LNCAP (cell line): Measurements from ENCODE around the gene CRLF1.

Experiments used
- TF ChIP-seq, protein P1 (sequence below): fragments of 450-650 bp; IDR thresholded peaks from 2 replicates; pipeline ENCODE4 v1.5.1; 2017; ENCODE audit warnings: mild to moderate bottlenecking

CRLF1 gene

DNA sequence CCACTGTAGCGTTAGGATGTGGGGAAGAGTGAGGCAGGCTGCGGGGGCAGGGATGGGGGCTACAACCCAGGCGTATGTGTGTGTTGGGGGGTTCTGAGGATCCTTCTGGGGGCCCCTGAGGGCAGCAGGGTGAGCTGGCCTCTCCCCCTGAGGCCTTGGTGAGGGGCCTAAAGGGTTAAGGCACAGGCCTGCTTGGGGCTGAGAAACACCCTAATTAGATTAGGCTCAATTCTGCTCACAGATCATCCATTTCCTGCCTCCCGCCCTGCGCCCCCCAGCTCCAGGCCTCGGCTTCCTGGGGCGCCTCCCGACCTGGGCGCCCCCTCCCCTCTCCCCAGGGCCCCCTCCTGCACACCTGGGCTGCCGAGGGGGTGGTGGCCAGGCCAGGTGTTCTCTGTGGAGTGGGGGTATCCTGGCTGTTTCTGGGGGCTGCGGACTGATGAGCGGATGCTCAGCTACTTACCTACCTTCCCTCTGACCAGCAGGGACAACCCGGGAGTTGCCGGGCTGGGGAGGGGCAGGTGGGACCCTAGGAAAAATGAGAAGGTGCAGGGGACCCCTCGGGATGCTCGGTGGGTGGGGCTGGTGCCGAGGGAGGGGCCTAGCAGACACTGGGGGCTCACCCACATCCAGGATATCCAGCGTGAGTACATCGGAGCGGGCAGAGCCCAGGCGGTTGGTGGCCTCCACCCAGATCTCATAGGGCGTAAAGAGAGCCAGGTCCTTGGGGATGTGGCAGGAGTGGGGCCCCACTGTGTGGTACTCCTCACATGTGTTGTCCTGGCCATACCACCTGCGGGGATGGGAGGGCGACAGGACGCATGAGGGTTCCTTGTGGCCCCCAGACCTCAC is 8.6 kb downstream of the CRLF1 start:
- TF ChIP-seq, protein P1, sequence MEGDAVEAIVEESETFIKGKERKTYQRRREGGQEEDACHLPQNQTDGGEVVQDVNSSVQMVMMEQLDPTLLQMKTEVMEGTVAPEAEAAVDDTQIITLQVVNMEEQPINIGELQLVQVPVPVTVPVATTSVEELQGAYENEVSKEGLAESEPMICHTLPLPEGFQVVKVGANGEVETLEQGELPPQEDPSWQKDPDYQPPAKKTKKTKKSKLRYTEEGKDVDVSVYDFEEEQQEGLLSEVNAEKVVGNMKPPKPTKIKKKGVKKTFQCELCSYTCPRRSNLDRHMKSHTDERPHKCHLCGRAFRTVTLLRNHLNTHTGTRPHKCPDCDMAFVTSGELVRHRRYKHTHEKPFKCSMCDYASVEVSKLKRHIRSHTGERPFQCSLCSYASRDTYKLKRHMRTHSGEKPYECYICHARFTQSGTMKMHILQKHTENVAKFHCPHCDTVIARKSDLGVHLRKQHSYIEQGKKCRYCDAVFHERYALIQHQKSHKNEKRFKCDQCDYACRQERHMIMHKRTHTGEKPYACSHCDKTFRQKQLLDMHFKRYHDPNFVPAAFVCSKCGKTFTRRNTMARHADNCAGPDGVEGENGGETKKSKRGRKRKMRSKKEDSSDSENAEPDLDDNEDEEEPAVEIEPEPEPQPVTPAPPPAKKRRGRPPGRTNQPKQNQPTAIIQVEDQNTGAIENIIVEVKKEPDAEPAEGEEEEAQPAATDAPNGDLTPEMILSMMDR = no peak

DNA sequence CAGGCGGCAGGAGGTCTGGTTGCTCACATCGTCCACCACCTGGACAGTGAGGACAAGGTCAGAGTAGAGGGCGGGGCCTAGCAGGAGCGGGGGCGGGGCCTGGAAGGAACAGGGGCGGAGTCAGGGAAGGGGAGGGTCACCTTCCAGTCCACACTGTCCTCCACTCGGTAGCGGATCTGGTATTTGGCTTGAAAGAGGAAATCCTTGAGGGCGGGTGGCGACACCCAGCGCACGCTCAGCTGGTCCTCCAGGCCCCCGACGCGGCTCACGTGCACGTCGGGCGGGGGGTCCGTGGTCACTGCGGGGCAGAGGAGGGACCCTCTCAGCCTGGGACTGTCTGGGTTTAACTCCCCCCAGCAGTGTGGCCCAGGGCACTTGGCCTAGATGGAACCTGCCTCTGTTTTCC is 9.8 kb downstream of the CRLF1 start:
- TF ChIP-seq, protein P1 = no peak

DNA sequence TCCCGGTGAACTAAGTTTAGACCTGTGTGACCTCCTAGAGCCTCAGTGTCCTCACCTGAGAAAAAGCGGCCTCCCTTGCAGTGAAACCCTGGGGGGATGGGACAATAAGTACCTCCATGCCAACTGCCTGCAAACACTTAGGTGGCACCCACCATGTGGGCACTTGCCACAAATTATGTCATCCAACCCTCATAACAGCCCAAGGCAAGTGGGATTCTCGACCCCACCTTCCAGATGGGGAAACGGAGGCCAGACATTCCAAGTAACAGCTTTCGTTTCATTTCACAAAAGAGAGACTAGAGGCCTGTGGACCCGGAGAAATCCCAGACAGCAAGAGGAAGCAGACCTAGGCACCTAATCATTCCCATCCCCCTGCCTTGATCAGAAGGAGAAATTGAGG is 11.1 kb downstream of the CRLF1 start:
- TF ChIP-seq, protein P1 = no peak

DNA sequence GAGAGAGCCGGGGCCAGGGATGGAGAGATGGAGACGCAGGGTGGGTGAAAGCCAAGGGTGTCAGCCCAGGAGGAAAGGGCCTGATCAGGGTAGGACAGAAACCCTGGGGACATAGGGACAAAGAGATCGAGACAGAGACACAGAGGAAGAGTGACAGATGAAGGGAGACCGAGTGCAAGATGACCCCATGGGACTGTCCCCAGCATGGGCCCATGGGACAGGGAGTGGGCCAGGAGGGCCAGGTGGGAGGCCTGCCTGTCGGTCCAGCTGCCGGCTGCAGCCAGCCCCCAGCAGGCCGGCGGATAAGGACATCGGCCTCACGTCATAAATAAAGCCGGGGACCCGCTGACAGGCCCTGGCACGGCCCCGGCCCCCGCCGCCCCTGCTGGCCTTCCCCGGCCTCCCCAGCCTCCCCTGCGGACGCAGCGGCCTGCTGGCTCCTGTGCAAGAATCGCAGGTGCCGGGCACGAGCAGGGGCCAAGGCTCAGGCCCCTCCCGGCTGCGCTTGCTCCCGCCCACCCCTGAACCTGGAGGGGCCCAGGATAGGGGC is 11.7 kb downstream of the CRLF1 start:
- TF ChIP-seq, protein P1 = no peak

DNA sequence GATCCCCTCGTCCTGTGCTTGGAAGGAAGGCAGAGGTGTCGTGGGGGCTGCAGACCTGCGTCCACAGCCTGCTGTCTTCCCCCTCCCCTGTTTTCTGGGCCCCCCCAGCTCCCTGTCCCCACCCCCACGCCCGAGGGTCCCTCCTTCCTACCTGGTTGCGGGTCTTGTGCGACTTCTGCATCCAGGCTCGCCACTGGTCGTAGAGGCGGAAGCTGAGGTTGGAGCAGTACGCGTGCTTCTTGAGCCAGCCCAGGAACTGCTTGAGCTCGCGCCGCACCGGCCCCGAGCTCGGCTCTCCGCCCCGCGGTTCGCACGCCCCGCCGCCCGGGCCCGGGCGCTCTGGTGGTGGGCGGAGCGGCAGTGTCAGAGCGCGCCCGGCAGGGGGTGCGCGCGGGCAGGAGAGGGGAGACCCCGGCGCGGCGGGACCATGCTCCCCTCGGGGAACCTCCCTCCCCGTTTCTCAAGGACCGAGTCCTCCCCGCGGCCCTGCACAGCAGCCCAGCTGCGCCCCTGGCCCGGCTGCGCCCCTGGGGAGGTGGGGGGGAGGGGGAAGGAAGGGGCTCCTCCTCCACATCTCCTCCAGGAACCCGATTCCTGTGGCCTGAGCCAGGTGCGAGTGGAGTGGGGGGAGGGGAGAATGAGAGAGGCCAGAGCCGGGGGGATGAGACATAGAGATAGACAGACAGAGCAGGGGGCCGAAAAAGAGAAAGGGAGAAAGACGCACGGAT is 12.3 kb downstream of the CRLF1 start:
- TF ChIP-seq, protein P1 = peak; percentile 94

DNA sequence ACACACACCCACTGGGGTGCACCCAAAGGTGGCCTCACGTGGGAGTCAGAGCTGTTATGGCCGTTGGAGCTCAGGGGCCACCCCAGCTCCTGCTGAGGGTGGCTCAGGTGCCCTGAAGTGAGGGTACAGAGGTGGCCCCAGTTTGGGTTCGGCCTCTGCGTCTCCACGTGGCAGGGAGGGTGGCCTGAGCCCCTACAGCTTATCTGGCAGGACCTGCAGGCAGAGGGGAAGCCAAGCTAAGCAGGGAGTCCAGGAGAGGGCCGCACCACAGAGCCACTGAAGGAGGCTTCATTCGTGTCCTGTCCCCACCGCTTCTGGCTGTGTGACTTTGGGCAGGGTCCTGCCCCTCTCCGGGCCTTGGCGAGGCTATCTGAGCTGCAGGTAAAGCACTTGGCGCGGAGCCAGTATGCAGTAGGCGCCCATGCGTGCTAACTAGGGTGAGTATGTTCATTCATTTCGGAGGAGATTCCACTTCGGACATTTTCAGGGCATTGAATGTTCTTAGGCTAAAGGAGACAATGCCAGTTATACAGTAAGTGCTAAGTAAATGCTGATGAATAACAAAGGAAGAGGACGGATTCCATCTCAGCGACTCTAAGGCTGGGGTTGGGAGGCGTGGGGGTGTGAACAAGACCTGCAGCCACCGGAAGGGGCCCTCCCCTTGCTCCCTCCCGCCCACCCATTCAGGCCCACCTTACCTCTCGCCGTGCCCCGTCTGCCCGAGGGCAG is 13.1 kb downstream of the CRLF1 start:
- TF ChIP-seq, protein P1 = no peak

DNA sequence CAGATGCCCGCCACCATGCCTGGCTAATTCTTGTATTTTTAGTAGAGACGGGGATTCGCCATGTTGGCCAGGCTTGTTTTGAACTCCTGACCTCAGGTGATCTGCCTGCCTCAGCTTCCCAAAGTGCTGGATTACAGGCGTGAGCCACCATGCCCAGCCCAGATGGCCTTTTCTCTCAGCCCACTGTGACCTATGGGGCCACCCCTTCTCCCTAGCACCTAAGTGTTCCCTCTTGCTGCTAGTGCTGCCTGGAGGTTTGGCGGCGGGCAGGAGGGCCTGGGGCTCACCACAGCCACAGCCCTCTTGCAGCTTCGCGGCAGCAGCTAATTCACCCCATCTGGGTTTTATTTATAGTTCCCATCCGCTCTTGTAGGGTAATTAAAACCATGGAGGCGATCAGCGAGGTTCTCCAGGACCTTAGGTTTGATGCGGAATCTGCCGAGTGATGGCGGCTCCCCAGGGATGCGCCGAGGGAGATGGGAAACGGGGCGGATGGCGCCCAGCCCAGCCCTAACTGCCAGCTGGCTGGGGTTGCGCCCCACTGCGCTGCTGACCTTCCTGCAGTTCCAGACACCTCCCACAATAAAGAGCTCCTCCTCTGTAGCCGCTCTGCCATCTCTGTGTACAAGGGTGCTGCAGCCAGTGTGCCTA is 14.7 kb downstream of the CRLF1 start:
- TF ChIP-seq, protein P1 = no peak
